H1 (cell line): ENCODE data around the gene PM20D1. TPM values are rescaled to one million over a fixed set of nuclear protein-coding genes. Genes with fewer than 3 reads are reported as not detected.
A peak's percentile ranks its signal among the peaks of the same experiment; 100 is the strongest.

Experiments
- CTCF ChIA-PET: fragments of 300-600 bp; sonication (Branson Sonifier 250); formaldehyde crosslinking; loops from one replicate; lab custom pipeline; 2021; ENCODE audit not compliant: partially characterized antibody; lab: Charles Lee
- POLR2A ChIA-PET: fragments of 300-600 bp; sonication (Branson Sonifier 250); formaldehyde crosslinking; loops from one replicate; lab custom pipeline; 2021; ENCODE audit warnings: inconsistent platforms; ENCODE audit not compliant: partially characterized antibody; lab: Charles Lee
- DNase-seq, 2 experiments: peaks; one replicate each; pipeline versions ENCODE4 v3.0.0 to v3.0.0-alpha.2; 2010 to 2022; ENCODE audit warnings: low spot score in 2 of 2, low read depth in 1 of 2, mixed read lengths in 1 of 2
- FAIRE-seq: peaks from 2 replicates; lab custom pipeline; 2011; peaks lifted over from hg19 to GRCh38; lab: Jason Lieb, UNC
- H2AFZ ChIP-seq: 2 replicates; pipeline ENCODE4 v1.8.1; 2012; ENCODE audit warnings: low read length, inconsistent platforms
- H2AK5ac ChIP-seq: 2 replicates; pipeline ENCODE4 v1.6.1; 2013; ENCODE audit warnings: low read depth, low read length
- H2BK120ac ChIP-seq: replicated peaks from 2 replicates; pipeline ENCODE3; 2013; ENCODE audit warnings: low read depth, low read length, inconsistent platforms
- H2BK12ac ChIP-seq: 2 replicates; pipeline ENCODE4 v1.6.1; 2013; ENCODE audit warnings: low read depth, low read length
- H2BK15ac ChIP-seq: 2 replicates; pipeline ENCODE4 v1.6.1; 2013; ENCODE audit warnings: low read length
- H2BK20ac ChIP-seq: 2 replicates; pipeline ENCODE4 v1.6.1; 2013; ENCODE audit warnings: low read length
- H2BK5ac ChIP-seq: 2 replicates; pipeline ENCODE4 v1.6.1; 2013; ENCODE audit warnings: low read depth, low read length
- H3K14ac ChIP-seq: 2 replicates; pipeline ENCODE4 v1.6.1; 2013; ENCODE audit warnings: inconsistent platforms; ENCODE audit not compliant: insufficient read length
- H3K18ac ChIP-seq: 2 replicates; pipeline ENCODE4 v1.6.1; 2013; ENCODE audit warnings: low read length; ENCODE audit errors: extremely low read depth
- H3K23ac ChIP-seq: 2 replicates; pipeline ENCODE4 v1.6.1; 2013; ENCODE audit warnings: inconsistent platforms; ENCODE audit not compliant: insufficient read length
- H3K23me2 ChIP-seq: 2 replicates; pipeline ENCODE4 v1.6.1; 2013; ENCODE audit warnings: low read depth, low read length
- H3K27ac ChIP-seq: 2 replicates; pipeline ENCODE4 v1.6.1; 2011; ENCODE audit warnings: low read depth, low read length, inconsistent platforms
- H3K27me3 ChIP-seq, 4 experiments: replicated peaks in 1 of 4; 1 replicate in 1 of 4; 2 replicates in 3 of 4; pipeline versions ENCODE4 v1.6.1 to v1.8.1; 2011 to 2013; ENCODE audit warnings: low read length in 3 of 4, mild to moderate bottlenecking in 3 of 4, inconsistent platforms in 2 of 4, mixed read lengths in 2 of 4, moderate library complexity in 1 of 4; ENCODE audit not compliant: control insufficient read depth in 3 of 4, insufficient read depth in 3 of 4; ENCODE audit errors: extremely low read depth in 1 of 4
- H3K36me3 ChIP-seq, 4 experiments: 2 replicates each; pipeline versions ENCODE4 v1.6.1 to v1.8.1; 2011 to 2013; ENCODE audit warnings: mild to moderate bottlenecking in 4 of 4, low read length in 3 of 4, moderate library complexity in 2 of 4, control low read depth in 1 of 4, inconsistent platforms in 1 of 4; ENCODE audit not compliant: insufficient read depth in 4 of 4, control insufficient read depth in 2 of 4
- H3K4ac ChIP-seq: replicated peaks from 2 replicates; pipeline ENCODE3; 2013; ENCODE audit warnings: low read length, low read depth, mixed read lengths, inconsistent platforms; ENCODE audit not compliant: insufficient read length
- H3K4me1 ChIP-seq, 4 experiments: replicated peaks in 1 of 4; 1 replicate in 1 of 4; 2 replicates in 3 of 4; pipeline versions ENCODE4 v1.6.1 to v1.8.1; 2011 to 2013; ENCODE audit warnings: low read length in 3 of 4, inconsistent platforms in 2 of 4, mixed read lengths in 1 of 4; ENCODE audit not compliant: insufficient read depth in 4 of 4, control insufficient read depth in 3 of 4
- H3K4me2 ChIP-seq, 2 experiments: 2 replicates each; pipeline versions ENCODE4 v1.6.1 to v1.8.1; 2011 to 2013; ENCODE audit warnings: low read depth in 2 of 2, low read length in 2 of 2, control low read depth in 1 of 2, inconsistent platforms in 1 of 2, mild to moderate bottlenecking in 1 of 2; ENCODE audit not compliant: insufficient read depth in 1 of 2
- H3K4me3 ChIP-seq, 4 experiments: fragments of 200-600, 300-600 bp in 1 of 4; sonication (generic), shearing (Covaris generic), sonication (Bioruptor Twin) in 1 of 4; 2 replicates each; pipeline versions ENCODE4 v1.5.1 to v1.8.1; 2011 to 2016; ENCODE audit warnings: low read length in 4 of 4, low read depth in 3 of 4, control low read depth in 2 of 4, inconsistent platforms in 2 of 4, mild to moderate bottlenecking in 2 of 4, mixed read lengths in 1 of 4, moderate library complexity in 1 of 4; ENCODE audit not compliant: insufficient read depth in 2 of 4; ENCODE audit errors: extremely low read depth in 1 of 4
- H3K56ac ChIP-seq: replicated peaks from 2 replicates; pipeline ENCODE3; 2013; ENCODE audit warnings: low read depth, mild to moderate bottlenecking, mixed read lengths, low read length, inconsistent platforms; ENCODE audit not compliant: insufficient read length
- H3K79me1 ChIP-seq: 2 replicates; pipeline ENCODE4 v1.6.1; 2013; ENCODE audit warnings: low read depth, low read length, control low read depth
- H3K79me2 ChIP-seq, 2 experiments: 2 replicates each; pipeline versions ENCODE4 v1.6.1 to v1.8.1; 2012 to 2013; ENCODE audit warnings: low read length in 2 of 2, mild to moderate bottlenecking in 2 of 2, inconsistent platforms in 1 of 2; ENCODE audit not compliant: insufficient read depth in 2 of 2, control insufficient read depth in 1 of 2
- H3K9ac ChIP-seq, 4 experiments: replicated peaks in 1 of 4; 1 replicate in 1 of 4; 2 replicates in 3 of 4; pipeline versions ENCODE4 v1.6.1 to v1.8.1; 2011 to 2013; ENCODE audit warnings: low read depth in 3 of 4, low read length in 3 of 4, control low read depth in 2 of 4, mild to moderate bottlenecking in 2 of 4, moderate library complexity in 2 of 4, inconsistent platforms in 1 of 4; ENCODE audit errors: extremely low read depth in 1 of 4
- H3K9me3 ChIP-seq, 2 experiments: 2 replicates each; pipeline versions ENCODE4 v1.6.1 to v1.8.1; 2012 to 2013; ENCODE audit warnings: mild to moderate bottlenecking in 2 of 2, moderate library complexity in 2 of 2, control low read depth in 1 of 2, inconsistent platforms in 1 of 2, low read depth in 1 of 2, low read length in 1 of 2, mixed read lengths in 1 of 2; ENCODE audit not compliant: insufficient read depth in 2 of 2
- H4K20me1 ChIP-seq, 2 experiments: replicated peaks in 1 of 2; 2 replicates each; pipeline versions ENCODE3 to v1.8.1; 2011 to 2013; ENCODE audit warnings: inconsistent platforms in 2 of 2, low read length in 2 of 2, mild to moderate bottlenecking in 1 of 2; ENCODE audit not compliant: insufficient read depth in 2 of 2, control insufficient read depth in 1 of 2
- H4K5ac ChIP-seq: 2 replicates; pipeline ENCODE4 v1.6.1; 2013; ENCODE audit warnings: low read length, low read depth, mixed read lengths, inconsistent platforms; ENCODE audit not compliant: insufficient read length
- H4K8ac ChIP-seq: 2 replicates; pipeline ENCODE4 v1.8.0; 2013; ENCODE audit warnings: mild to moderate bottlenecking, moderate library complexity, low read length, inconsistent platforms; ENCODE audit not compliant: insufficient read depth; ENCODE audit errors: extremely low read depth
- H4K91ac ChIP-seq: replicated peaks from 2 replicates; pipeline ENCODE3; 2013; ENCODE audit warnings: low read length, mixed read lengths, inconsistent platforms; ENCODE audit not compliant: insufficient read length
- HDAC2 ChIP-seq, 2 experiments: fragments of 300-600 bp in 1 of 2; sonication (generic) in 1 of 2; IDR thresholded peaks; 2 replicates each; pipeline ENCODE4 v1.6.1; 2011 to 2012; ENCODE audit warnings: low read depth in 2 of 2, low read length in 2 of 2, mild to moderate bottlenecking in 2 of 2, moderate library complexity in 2 of 2, borderline replicate concordance in 1 of 2, inconsistent platforms in 1 of 2
- HDAC6 ChIP-seq: IDR thresholded peaks from one replicate; pipeline ENCODE4 v1.7.1; 2012; ENCODE audit warnings: low read depth, mild to moderate bottlenecking, inconsistent platforms, low read length, moderate library complexity
- KDM4A ChIP-seq: IDR thresholded peaks from one replicate; pipeline ENCODE4 v1.7.1; 2012; ENCODE audit warnings: low read depth, mild to moderate bottlenecking, moderate library complexity, low read length, inconsistent platforms; ENCODE audit not compliant: severe bottlenecking
- SAP30 ChIP-seq: fragments of 300-600 bp; sonication (generic); IDR thresholded peaks from 2 replicates; pipeline ENCODE4 v1.7.1; 2012; ENCODE audit warnings: low read length, moderate library complexity, mild to moderate bottlenecking, inconsistent platforms; ENCODE audit not compliant: insufficient read depth, insufficient replicate concordance
- TBP ChIP-seq: IDR thresholded peaks from 2 replicates; pipeline ENCODE4 v1.6.1; 2011; ENCODE audit warnings: low read depth, low read length, improper control_type of control experiment
- WGBS, 2 experiments: shearing (Covaris generic) in 1 of 2; methylation state at CpG; one replicate each; pipeline versions ENCODE4 v1.1.6 to v1.1.7; 2013 to 2015; ENCODE audit warnings: low lambda C conversion rate in 2 of 2, mixed read lengths in 2 of 2, inconsistent platforms in 1 of 2, low coverage in 1 of 2, missing lambda C conversion rate in 1 of 2; ENCODE audit not compliant: insufficient replicate concordance in 2 of 2, insufficient coverage in 1 of 2, insufficient read length in 1 of 2; ENCODE audit errors: extremely low coverage in 1 of 2, missing lambda C conversion rate in 1 of 2; 5-methylcytosine and 5-hydroxymethylcytosine counted together
- polyA plus RNA-seq, 7 experiments: library from polyadenylated mRNA; depleted of rRNA in 3 of 7; stranded (reverse) in 5 of 7; unstranded in 2 of 7; fragments of >200 nt in 5 of 7; fragments of 200-250 nt in 2 of 7; gene quantifications; 1 replicate in 5 of 7; 2 replicates in 1 of 7; 4 replicates in 1 of 7; pipeline versions ENCODE4 v1.2.1 to v1.2.3, GENCODE V29; 2011 to 2013; ENCODE audit warnings: missing spikeins in 2 of 7, mixed read lengths in 2 of 7
- total RNA-seq: library from RNA; stranded (reverse); fragmentation: NEBNext Ultra II Directional; extraction: Animal tissue kit (Norgen Biotek cat#: 25700); gene quantifications from 2 replicates; pipeline ENCODE4 v1.2.1, GENCODE V29; 2021

Gene PM20D1
- total and polyA plus RNA-seq, 2 of the 8 experiments (the other 6 are each of a cell fraction or from before 2014, with no cell fraction given), result 0.05 TPM; not detected in 1

GRCh38 chr1:205813755-205814058 is 36.2 kb downstream of the PM20D1 start:
- DNase-seq, result no peak

More at GRCh38 chr1:205813755-205814058, 36.2 kb downstream of the PM20D1 start:
- Histone ChIP-seq H2BK12ac (peak overlapping the region; percentile 50), H4K20me1 (peaks cover 0 to 8% of the 10 kb centered on the region in 2 experiments), H2BK5ac (peak overlapping the region; percentile 87; the same call in 1 of the 2 replicates), H3K79me1 (peaks cover 9% of the 10 kb centered on the region), H2BK15ac (no peak overlapping the region), H3K36me3 (peaks cover 7% of the 10 kb centered on the region in 4 experiments; a peak in 5 of 8 replicates), H3K23me2 (peaks cover 6% of the 10 kb centered on the region; the same call in 1 of the 2 replicates), H4K8ac (peak overlapping the region; percentile 57), H2AK5ac (no peak overlapping the region), H2BK120ac (no peak overlapping the region), H3K56ac (no peak overlapping the region), H4K91ac (no peak overlapping the region), H3K4me3 (peak overlapping the region; percentile 49 to 94 (median 64)), H3K4me1 (peaks cover 2 to 7% (median 6%) of the 10 kb centered on the region in 4 experiments; a peak in 5 of 7 replicates), H4K5ac (no peak overlapping the region), H2AFZ (peak overlapping the region; percentile 58), H3K79me2 (peaks cover 0 to 33% of the 10 kb centered on the region in 2 experiments; a peak in 2 of 4 replicates), H3K9ac (peak overlapping the region in 3 of 4 experiments; percentile 72 to 80 (median 75); a peak in 6 of 7 replicates), H3K27ac (0 out of 2 replicates have a peak overlapping the region, but pooled peaks have one; percentile 3), H3K4me2 (peak overlapping the region; percentile 96 to 97), H3K9me3 (no peaks in the 10 kb centered on the region), H3K14ac (no peak overlapping the region), H3K27me3 (peaks cover 0 to 3% (median 0%) of the 10 kb centered on the region in 4 experiments; a peak in 2 of 7 replicates), H3K18ac (peak overlapping the region; percentile 3; the same call in 1 of the 2 replicates), H3K23ac (no peak overlapping the region), H3K4ac (no peak overlapping the region), H2BK20ac (no peak overlapping the region)
- 3% methylated on average over 14 of the region's 14 CpGs; no CpG with 5 or more reads in 1 of the 2 experiments for WGBS, 2 experiments
- POLR2A ChIA-PET, result interaction anchor here (0.6 to 5.0 kb wide), 3 partner anchors 13 to 33 kb away, joined by 3 to 21 read pairs (median 4); no protein-coding TSS in a partner anchor
- no peak for FAIRE-seq
- TF ChIP-seq HDAC6 (no peak), SAP30 (peak; percentile 78), HDAC2 (IDR thresholded peaks at IDR 0.05; ENCODE audit: borderline replicate concordance in 1 of 2, low read depth in 2 of 2, low read length in 2 of 2) (peak in 1 of 2 experiments; percentile 22; a peak in 1 of 4 replicates), KDM4A (peak; percentile 88), TBP (peak; percentile 67; the same call in 1 of the 2 replicates)
- CTCF ChIA-PET, result interaction anchor here (0.6 to 5.0 kb wide), 3 partner anchors 13 to 93 kb away, joined by 3 to 20 read pairs (median 5); no protein-coding TSS in a partner anchor
